HepG2 (cell line): ENCODE results near the gene CREBBP.

Source experiments
- AKNA ChIP-seq: sonication (generic); formaldehyde crosslinking; IDR thresholded peaks from 2 replicates; pipeline ENCODE4 v1.4.0; 2020; ENCODE audit warnings: missing genetic modification reagents, borderline replicate concordance
- ATF3 ChIP-seq: sonication (generic); formaldehyde crosslinking; IDR thresholded peaks from 2 replicates; pipeline ENCODE4 v1.4.0; 2020; ENCODE audit warnings: missing genetic modification reagents
- FOXK2 ChIP-seq: fragments of 450-650 bp; IDR thresholded peaks from 2 replicates; pipeline ENCODE4 v1.6.1; 2016
- POLR2A ChIP-seq, 2 experiments: IDR thresholded peaks; 2 replicates each; pipeline ENCODE4 v1.6.1; 2011; ENCODE audit warnings: low read depth in 2 of 2, low read length in 2 of 2, mild to moderate bottlenecking in 1 of 2, moderate library complexity in 1 of 2; ENCODE audit not compliant: insufficient read depth in 1 of 2
- ZNF75D ChIP-seq: sonication (generic); formaldehyde crosslinking; IDR thresholded peaks from 2 replicates; pipeline ENCODE4 v1.8.1; 2023; ENCODE audit warnings: missing genetic modification reagents, mild to moderate bottlenecking, borderline replicate concordance

DNA sequence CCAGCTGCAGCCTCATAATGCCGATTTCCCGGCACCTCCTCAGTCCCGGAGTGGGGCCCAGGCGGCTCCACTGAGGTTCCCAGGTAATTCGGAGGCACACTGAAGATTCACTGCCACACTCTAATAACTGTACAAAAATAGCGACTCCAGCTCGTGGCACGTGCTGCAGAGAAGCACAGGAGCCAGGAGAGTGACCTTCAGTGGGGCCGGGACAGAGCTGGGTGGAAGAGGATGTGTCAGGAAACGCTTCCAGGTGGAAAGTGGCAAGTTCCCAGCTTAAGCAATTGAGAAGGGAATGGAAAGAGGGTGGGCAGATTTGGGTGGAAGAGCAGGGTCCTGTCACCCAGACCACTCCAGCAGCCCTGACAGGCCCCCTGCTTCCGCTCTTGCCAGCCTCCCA, 160.1 kb downstream of the CREBBP start:
- TF ChIP-seq ATF3 (CRISPR knock-in tag) (no peak), ZNF75D (CRISPR knock-in tag) (no peak), FOXK2 (no peak), AKNA (CRISPR knock-in tag) (no peak), POLR2A (IDR thresholded peaks at IDR 0.05; ENCODE audit: insufficient read depth in 1 of 2, low read depth in 2 of 2, low read length in 2 of 2) (no peak)
